HG03342 (cell line): ENCODE measurements around the gene STK33.

ENCODE experiments used
- ATAC-seq: cut with Tn5 transposase; IDR thresholded peaks from one replicate; pipeline ENCODE4 v1.9.1; 2021; ENCODE audit warnings: mild to moderate bottlenecking, moderate library complexity; ENCODE audit not compliant: unreplicated experiment

The STK33 gene

DNA sequence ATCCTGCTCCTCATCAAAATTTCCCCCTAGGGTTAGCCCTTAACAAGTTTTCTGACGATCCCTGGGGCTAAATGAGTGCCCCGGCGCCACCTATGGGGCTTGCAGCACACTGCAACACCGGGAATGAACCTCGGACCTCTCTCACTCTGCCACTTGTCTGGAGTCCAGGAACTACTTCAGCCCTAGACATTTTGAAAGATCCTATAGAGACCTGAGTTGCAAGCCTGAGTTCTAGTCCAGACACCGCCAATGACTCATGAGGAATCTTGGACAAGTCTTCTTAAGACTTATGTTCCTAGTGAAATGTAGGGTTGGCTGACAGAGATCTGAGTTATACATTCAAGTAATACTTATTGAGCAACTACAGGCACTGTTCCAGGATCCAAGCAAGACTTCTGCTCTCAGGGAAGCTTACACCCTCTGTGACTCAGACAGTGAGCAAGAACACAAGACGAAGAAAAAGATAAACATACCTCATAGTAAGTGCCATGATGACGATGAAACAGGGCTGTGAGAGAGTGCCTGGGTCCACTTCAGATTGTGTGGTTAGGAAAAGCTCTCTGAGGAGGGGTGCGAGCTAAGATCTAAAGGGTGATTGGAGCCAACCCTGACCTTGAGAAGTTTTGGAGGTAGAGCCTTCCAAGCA lies 10.2 kb upstream of the STK33 start:
- peak; percentile 80 for ATAC-seq

DNA sequence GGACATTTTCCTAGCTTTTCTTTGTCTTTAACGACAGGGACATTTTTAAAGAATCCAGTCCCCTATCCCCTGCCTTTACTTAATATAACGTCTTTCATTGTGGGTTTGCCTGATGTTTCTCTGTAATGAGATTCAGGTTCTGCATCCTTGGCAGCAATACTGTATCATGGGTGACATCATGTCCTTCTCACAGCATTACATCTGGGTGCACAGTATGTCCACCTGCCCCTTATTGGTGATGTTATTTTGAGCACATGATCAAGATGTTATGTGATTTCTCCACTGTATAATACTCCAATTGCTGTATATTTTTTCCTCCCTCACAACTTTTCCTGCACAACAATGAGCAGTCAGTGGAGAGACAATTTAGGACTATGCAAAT lies 9.7 kb upstream of the STK33 start:
- peak; percentile 14 for ATAC-seq

GRCh38 chr11:8601376-8602133 lies 7.5 kb upstream of the STK33 start:
- ATAC-seq = no peak

GRCh38 chr11:8598506-8598905 lies 4.5 kb upstream of the STK33 start:
- no peak for ATAC-seq

DNA sequence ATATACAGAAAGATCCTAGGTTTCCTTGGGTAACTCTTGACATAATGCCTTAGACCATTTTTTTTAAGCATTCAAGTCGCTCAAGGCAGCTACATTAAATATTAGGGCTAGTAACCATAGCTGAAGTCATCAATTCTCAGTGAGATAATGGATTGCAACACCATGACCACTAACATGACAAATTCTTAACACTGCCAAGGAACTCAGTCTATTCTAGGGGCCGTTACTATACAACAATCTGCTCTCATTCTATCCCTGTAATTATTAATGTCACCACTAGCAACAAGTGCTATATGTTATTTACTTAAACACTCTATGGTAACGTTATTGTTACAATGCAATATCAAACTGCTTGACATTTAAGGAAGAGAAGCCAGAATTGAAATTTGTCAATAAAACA lies 3.2 kb upstream of the STK33 start:
- no peak for ATAC-seq

GRCh38 chr11:8596504-8597046 lies 2.5 kb upstream of the STK33 start:
- no peak for ATAC-seq

- ATAC-seq = peak; percentile 24
These were observed 573 bp downstream of the STK33 start for GRCh38 chr11:8593455-8593854.

GRCh38 chr11:8587915-8588314 lies 6.1 kb downstream of the STK33 start:
- no peak for ATAC-seq

GRCh38 chr11:8586805-8587204 lies 7.2 kb downstream of the STK33 start:
- ATAC-seq = no peak

DNA sequence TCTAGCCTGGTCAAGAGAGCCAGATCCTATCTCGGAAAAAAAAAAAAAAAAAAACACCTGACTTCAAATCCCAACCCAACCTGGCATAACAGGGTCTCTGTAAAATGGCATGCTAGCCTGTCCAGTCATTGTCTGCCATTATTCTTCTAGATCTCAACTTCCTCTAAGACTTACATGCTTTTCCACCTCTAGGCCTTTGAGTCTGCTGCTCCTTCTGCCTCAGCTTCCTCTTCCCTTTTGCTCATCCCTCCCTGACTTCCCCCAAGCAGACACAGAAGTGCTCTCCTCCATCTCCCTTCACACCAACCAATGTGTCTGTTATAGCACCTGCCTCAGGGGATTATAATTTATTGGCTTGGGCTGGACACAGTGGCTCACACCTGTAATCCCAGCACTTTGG lies 7.8 kb downstream of the STK33 start:
- no peak for ATAC-seq

- no peak for ATAC-seq
These were observed 9.5 kb downstream of the STK33 start for GRCh38 chr11:8584511-8584910.

GRCh38 chr11:8584082-8584481 lies 9.9 kb downstream of the STK33 start:
- no peak for ATAC-seq

GRCh38 chr11:8581300-8581699 lies 12.7 kb downstream of the STK33 start:
- no peak for ATAC-seq

- ATAC-seq = no peak
These were observed 16.0 kb downstream of the STK33 start for GRCh38 chr11:8577791-8578581.

DNA sequence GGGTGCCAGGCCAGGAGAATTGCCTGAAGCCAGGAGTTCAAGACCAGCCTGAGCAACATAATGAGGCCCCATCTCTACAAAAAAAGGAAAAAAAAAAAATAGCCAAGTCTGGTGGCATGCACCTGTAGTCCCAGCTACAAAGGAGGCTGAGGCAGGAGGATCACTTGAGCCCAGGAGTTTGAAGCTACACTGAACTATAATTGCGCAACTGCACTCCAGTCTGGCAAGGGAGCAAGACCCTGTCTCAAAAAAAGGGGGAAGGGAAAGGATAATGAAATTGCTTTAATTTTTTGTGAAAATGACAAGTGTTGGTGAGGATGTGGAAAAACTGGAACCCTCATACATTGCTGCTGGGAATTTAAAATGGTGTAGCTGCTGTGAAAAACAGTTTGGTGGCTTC lies 19.2 kb downstream of the STK33 start:
- ATAC-seq = no peak

DNA sequence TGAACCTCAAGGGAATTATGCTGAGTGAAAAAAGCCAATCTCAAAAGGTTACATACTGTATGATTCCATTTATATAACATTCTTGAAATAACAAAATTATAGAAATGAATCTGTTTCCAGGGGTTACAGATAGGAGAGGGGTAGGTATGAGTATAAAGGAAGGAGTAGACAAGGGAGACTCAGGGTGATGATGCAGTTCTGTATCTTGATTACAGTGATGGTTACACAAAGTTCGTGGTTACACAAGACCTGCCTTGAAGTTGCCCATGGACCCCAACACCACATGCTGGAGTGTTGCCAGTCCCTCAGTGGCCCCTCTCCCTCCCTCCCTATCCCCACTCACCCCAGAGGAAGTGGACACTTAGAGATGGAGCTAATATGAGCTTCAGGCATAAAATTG lies 20.3 kb downstream of the STK33 start:
- ATAC-seq = no peak

- no peak for ATAC-seq
These were observed 26.3 kb downstream of the STK33 start for GRCh38 chr11:8567602-8568198.

DNA sequence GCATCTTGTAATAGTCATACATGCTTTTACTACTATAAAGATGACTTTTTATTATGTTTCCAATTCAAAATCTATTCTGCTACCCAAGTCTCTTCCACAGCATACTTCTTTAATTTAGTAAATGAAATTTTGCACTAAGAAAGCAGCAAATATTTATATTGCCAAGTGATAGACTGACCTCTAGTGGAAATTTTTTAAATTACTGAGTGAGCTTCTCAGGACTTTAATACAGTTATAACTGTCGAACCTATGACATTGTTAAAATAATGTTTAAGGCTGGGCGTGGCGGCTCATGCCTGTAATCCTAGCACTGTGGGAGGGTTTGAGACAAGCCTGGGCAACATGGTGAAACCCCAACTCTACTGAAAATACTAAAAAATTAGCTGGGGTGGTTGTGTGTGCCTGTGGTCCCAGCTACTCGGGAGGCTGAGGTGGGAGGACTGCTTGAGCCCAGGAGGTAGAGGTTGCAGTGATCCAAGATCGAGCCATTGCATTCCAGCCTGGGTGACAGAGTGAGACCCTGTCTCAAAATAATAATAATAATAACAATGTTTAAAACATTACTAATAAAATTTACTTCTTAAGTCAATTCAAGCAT lies 27.3 kb downstream of the STK33 start:
- ATAC-seq = peak; percentile 44

GRCh38 chr11:8564526-8564925 lies 29.5 kb downstream of the STK33 start:
- no peak for ATAC-seq

DNA sequence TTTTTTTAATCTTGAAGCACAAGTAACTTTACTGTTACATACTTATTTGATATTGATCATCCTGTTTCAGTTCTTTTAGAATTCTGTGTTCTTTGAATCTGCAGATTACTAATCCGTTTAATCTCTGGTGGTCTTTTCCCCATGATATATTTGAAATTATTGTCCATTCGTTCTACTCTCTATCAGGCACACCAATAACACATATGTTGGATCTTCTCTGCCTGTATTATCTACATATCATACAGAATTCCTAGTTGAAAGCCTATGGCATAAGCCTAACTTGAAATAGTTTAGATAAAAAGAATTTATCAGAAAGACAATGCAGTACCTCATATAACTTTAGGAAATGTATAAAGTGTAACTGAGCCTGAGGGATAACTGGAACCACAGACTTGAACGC lies 32.6 kb downstream of the STK33 start:
- ATAC-seq = no peak

DNA sequence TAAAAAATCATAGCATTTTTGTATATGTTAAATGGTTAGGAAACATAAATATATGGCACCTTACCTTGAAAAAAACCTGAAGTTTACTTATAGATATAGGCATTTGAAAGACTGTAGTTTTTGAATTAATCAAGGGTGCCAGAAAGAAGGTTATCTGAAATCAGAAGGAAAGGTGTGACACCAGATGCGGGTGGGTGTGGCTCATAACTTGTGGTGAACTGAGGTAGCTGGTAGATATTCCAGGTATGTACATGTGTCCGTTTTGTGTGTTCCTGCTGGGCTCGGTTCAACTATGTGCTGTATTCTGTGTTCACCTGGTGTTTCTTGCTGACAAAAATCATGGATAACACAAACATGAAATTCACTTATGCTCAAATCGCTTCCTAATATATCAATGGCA lies 35.6 kb downstream of the STK33 start:
- ATAC-seq = no peak
